H9 (cell line): ENCODE measurements around the gene KIF19. TPM values are rescaled to one million over a fixed set of nuclear protein-coding genes. Genes with fewer than 3 reads are reported as not detected.

ENCODE experiments used
- DNase-seq: peaks from one replicate; pipeline ENCODE4 v3.0.0-alpha.2; 2017
- H2AFZ ChIP-seq: one replicate; pipeline ENCODE4 v1.6.1; 2013; ENCODE audit warnings: mild to moderate bottlenecking, low read length, control low read depth, moderate library complexity
- H2AK5ac ChIP-seq: 2 replicates; pipeline ENCODE4 v1.6.1; 2013; ENCODE audit warnings: low read length, control low read depth, mixed read lengths; ENCODE audit not compliant: insufficient read length
- H2BK120ac ChIP-seq: one replicate; pipeline ENCODE4 v1.6.1; 2013; ENCODE audit warnings: low read depth, mild to moderate bottlenecking, low read length, control low read depth, inconsistent platforms; ENCODE audit not compliant: poor library complexity, severe bottlenecking
- H2BK12ac ChIP-seq: 2 replicates; pipeline ENCODE4 v1.6.1; 2013; ENCODE audit warnings: low read length, control low read depth, mixed read lengths, low read depth; ENCODE audit not compliant: insufficient read length
- H2BK15ac ChIP-seq: 2 replicates; pipeline ENCODE4 v1.6.1; 2013; ENCODE audit warnings: low read depth, low read length, control low read depth
- H2BK20ac ChIP-seq: one replicate; pipeline ENCODE4 v1.6.1; 2013; ENCODE audit warnings: low read depth, mild to moderate bottlenecking, low read length, control low read depth, inconsistent platforms; ENCODE audit not compliant: poor library complexity, severe bottlenecking
- H2BK5ac ChIP-seq: 2 replicates; pipeline ENCODE4 v1.6.1; 2013; ENCODE audit warnings: low read length, control low read depth, mixed read lengths; ENCODE audit not compliant: insufficient read length
- H3K14ac ChIP-seq: 2 replicates; pipeline ENCODE4 v1.6.1; 2013; ENCODE audit warnings: low read length, control low read depth; ENCODE audit not compliant: insufficient read depth
- H3K18ac ChIP-seq: 2 replicates; pipeline ENCODE4 v1.6.1; 2013; ENCODE audit warnings: low read depth, mild to moderate bottlenecking, mixed read lengths, low read length, control low read depth; ENCODE audit not compliant: insufficient read length
- H3K23ac ChIP-seq: 2 replicates; pipeline ENCODE4 v1.6.1; 2013; ENCODE audit warnings: low read length, control low read depth, mixed read lengths, low read depth; ENCODE audit not compliant: insufficient read length
- H3K23me2 ChIP-seq: 2 replicates; pipeline ENCODE4 v1.6.1; 2013; ENCODE audit warnings: low read depth, mild to moderate bottlenecking, mixed read lengths, low read length, control low read depth; ENCODE audit not compliant: insufficient read length, poor library complexity, severe bottlenecking
- H3K27ac ChIP-seq: 2 replicates; pipeline ENCODE4 v1.5.1; 2013; ENCODE audit warnings: low read length, control low read depth, mixed read lengths, low read depth; ENCODE audit not compliant: insufficient read length
- H3K27me3 ChIP-seq: 2 replicates; pipeline ENCODE4 v1.6.1; 2013; ENCODE audit warnings: low read length, control low read depth, inconsistent platforms; ENCODE audit not compliant: insufficient read depth
- H3K4ac ChIP-seq: 2 replicates; pipeline ENCODE4 v1.6.1; 2013; ENCODE audit warnings: low read depth, mild to moderate bottlenecking, control low read depth, inconsistent platforms, low read length, moderate library complexity
- H3K4me1 ChIP-seq: 2 replicates; pipeline ENCODE4 v1.6.1; 2013; ENCODE audit warnings: low read length, control low read depth, inconsistent platforms; ENCODE audit not compliant: insufficient read depth
- H3K4me2 ChIP-seq: 2 replicates; pipeline ENCODE4 v1.6.1; 2013; ENCODE audit warnings: low read length, control low read depth, mixed read lengths; ENCODE audit not compliant: insufficient read length, insufficient read depth
- H3K56ac ChIP-seq: 2 replicates; pipeline ENCODE4 v1.6.1; 2013; ENCODE audit warnings: low read depth, mild to moderate bottlenecking, mixed read lengths, low read length, control low read depth; ENCODE audit not compliant: insufficient read length
- H3K79me1 ChIP-seq: 2 replicates; pipeline ENCODE4 v1.6.1; 2013; ENCODE audit warnings: low read depth, mild to moderate bottlenecking, moderate library complexity, low read length, control low read depth, inconsistent platforms; ENCODE audit not compliant: insufficient read depth, poor library complexity, severe bottlenecking
- H3K79me2 ChIP-seq: 2 replicates; pipeline ENCODE4 v1.6.1; 2013; ENCODE audit warnings: low read length, control low read depth, inconsistent platforms; ENCODE audit not compliant: insufficient read depth
- H3K9ac ChIP-seq: 2 replicates; pipeline ENCODE4 v1.6.1; 2013; ENCODE audit warnings: low read length, control low read depth, mixed read lengths; ENCODE audit not compliant: insufficient read length; ENCODE audit errors: extremely low read depth
- H3K9me3 ChIP-seq: one replicate; pipeline ENCODE4 v1.6.1; 2013; ENCODE audit warnings: low read depth, low read length, inconsistent platforms; ENCODE audit not compliant: control insufficient read depth
- H3T11ph ChIP-seq: one replicate; pipeline ENCODE4 v1.6.1; 2013; ENCODE audit warnings: mild to moderate bottlenecking, low read length, control low read depth, inconsistent platforms
- H4K20me1 ChIP-seq: one replicate; pipeline ENCODE4 v1.6.1; 2013; ENCODE audit not compliant: control insufficient read depth, insufficient read length, insufficient read depth
- H4K5ac ChIP-seq: 2 replicates; pipeline ENCODE4 v1.6.1; 2013; ENCODE audit warnings: low read depth, mild to moderate bottlenecking, mixed read lengths, low read length, control low read depth; ENCODE audit not compliant: insufficient read length
- H4K8ac ChIP-seq: replicated peaks from 2 replicates; pipeline ENCODE4 v1.6.1; 2013; ENCODE audit warnings: low read length, control low read depth, mixed read lengths, low read depth; ENCODE audit not compliant: insufficient read length
- H4K91ac ChIP-seq: 2 replicates; pipeline ENCODE4 v1.6.1; 2013; ENCODE audit warnings: low read depth, mild to moderate bottlenecking, moderate library complexity, mixed read lengths, low read length, control low read depth; ENCODE audit not compliant: insufficient read length
- H3K27ac Mint-ChIP-seq, 3 experiments: 2 replicates in 2 of 3; 3 replicates in 1 of 3; pipeline ENCODE4 v1.8.0; 2020 to 2021; ENCODE audit warnings: mixed read lengths in 3 of 3, mild to moderate bottlenecking in 1 of 3, moderate library complexity in 1 of 3
- H3K27me3 Mint-ChIP-seq: 2 replicates; pipeline ENCODE4 v1.8.0; 2021; ENCODE audit warnings: low read depth, mild to moderate bottlenecking, moderate library complexity, mixed read lengths
- H3K36me3 Mint-ChIP-seq, 3 experiments: 2 replicates in 2 of 3; 3 replicates in 1 of 3; pipeline ENCODE4 v1.8.0; 2020 to 2021; ENCODE audit warnings: low read depth in 3 of 3, mixed read lengths in 3 of 3; ENCODE audit not compliant: insufficient read depth in 1 of 3
- H3K4me1 Mint-ChIP-seq, 2 experiments: 2 replicates each; pipeline ENCODE4 v1.8.0; 2020; ENCODE audit warnings: mixed read lengths in 2 of 2
- H3K4me3 Mint-ChIP-seq, 2 experiments: 2 replicates in 1 of 2; 3 replicates in 1 of 2; pipeline ENCODE4 v1.8.0; 2020 to 2021; ENCODE audit warnings: mild to moderate bottlenecking in 2 of 2, mixed read lengths in 2 of 2, moderate library complexity in 1 of 2
- H3K9me3 Mint-ChIP-seq, 2 experiments: 2 replicates in 1 of 2; 3 replicates in 1 of 2; pipeline ENCODE4 v1.8.0; 2020; ENCODE audit warnings: mild to moderate bottlenecking in 2 of 2, mixed read lengths in 2 of 2, moderate library complexity in 1 of 2
- CTCF ChIP-seq: fragments of 200-600 bp; sonication (generic); conservative IDR thresholded peaks from 3 replicates; pipeline ENCODE4 v1.8.0; 2021; ENCODE audit warnings: antibody characterized with exemption, mild to moderate bottlenecking
- WGBS: extraction: QIAGEN DNeasy Blood & Tissue Kit; methylation state at CpG from one replicate; pipeline ENCODE4 v1.1.7; 2013; ENCODE audit warnings: missing lambda C conversion rate, low lambda C conversion rate, mixed read lengths; ENCODE audit not compliant: insufficient read length; ENCODE audit errors: extremely low coverage; 5-methylcytosine and 5-hydroxymethylcytosine counted together
- total RNA-seq: library from RNA; stranded (reverse); gene quantifications from 2 replicates; pipeline ENCODE4 v1.2.1, GENCODE V29; 2021

Gene KIF19
- total RNA-seq, 1 experiment from 2014 or later = 0.13 TPM

GRCh38 chr17:74314877-74315276, 11.1 kb upstream of the KIF19 start:
- Mint-ChIP-seq H3K27ac (no peak overlapping the region), H3K9me3 (peaks cover 7 to 9% of the 10 kb centered on the region in 2 experiments; a peak in 4 of 5 replicates), H3K4me1 (peaks cover 0 to 2% of the 10 kb centered on the region in 2 experiments), H3K27me3 (peaks cover 25% of the 10 kb centered on the region), H3K36me3 (peaks cover 0 to 6% (median 4%) of the 10 kb centered on the region in 3 experiments; a peak in 3 of 7 replicates), H3K4me3 (no peak overlapping the region)
- Histone ChIP-seq H2BK12ac (no peak overlapping the region), H3K79me2 (no peaks in the 10 kb centered on the region), H4K5ac (no peak overlapping the region), H3K79me1 (no peaks in the 10 kb centered on the region), H3K4me1 (no peaks in the 10 kb centered on the region), H2AFZ (no peak overlapping the region), H2BK15ac (no peak overlapping the region), H2AK5ac (no peak overlapping the region), H3T11ph (no peak overlapping the region), H4K91ac (no peak overlapping the region), H3K4ac (no peak overlapping the region), H3K27ac (no peak overlapping the region), H2BK20ac (no peak overlapping the region), H3K23ac (no peak overlapping the region), H3K56ac (no peak overlapping the region), H2BK5ac (no peak overlapping the region), H4K8ac (no peak overlapping the region), H4K20me1 (no peaks in the 10 kb centered on the region), H3K9ac (no peak overlapping the region), H2BK120ac (no peak overlapping the region), H3K4me2 (no peak overlapping the region), H3K23me2 (no peaks in the 10 kb centered on the region), H3K27me3 (no peaks in the 10 kb centered on the region), H3K14ac (no peak overlapping the region), H3K18ac (no peak overlapping the region), H3K9me3 (peaks cover 6% of the 10 kb centered on the region)
- WGBS = no CpG with 5 or more reads among the region's 15 CpGs
- no peak for DNase-seq
- no peak for TF ChIP-seq CTCF
